B cell (primary cell): ENCODE data around the gene RTN4RL1. TPM values are rescaled to one million over a fixed set of nuclear protein-coding genes. Genes with fewer than 3 reads are reported as not detected.

Experiments used
- ATAC-seq: fragments of 200-7000 bp; cut with Tn5 transposase; one replicate; pipeline ENCODE4 v1.10.0; 2021; ENCODE audit warnings: low read depth, mild to moderate bottlenecking, moderate number of reproducible peaks, moderate library complexity
- CTCF ChIA-PET: fragments of 350-600 bp; sonication (Branson Sonifier 250); formaldehyde crosslinking; loops from one replicate; lab custom pipeline; 2021; ENCODE audit warnings: antibody characterized with exemption, inconsistent platforms; lab: Charles Lee
- POLR2A ChIA-PET: fragments of 350-600 bp; sonication (Branson Sonifier 250); formaldehyde crosslinking; loops from one replicate; lab custom pipeline; 2021; ENCODE audit warnings: antibody characterized with exemption; lab: Charles Lee
- DNase-seq: peaks from one replicate; pipeline ENCODE4 v3.0.0; 2013
- H2AFZ ChIP-seq: 2 replicates; pipeline ENCODE4 v1.6.1; 2012; ENCODE audit warnings: mild to moderate bottlenecking, low read depth, low read length; ENCODE audit not compliant: insufficient read depth, poor library complexity, severe bottlenecking
- H3K27ac ChIP-seq, 2 donors: 1 replicate in 1 of 2; 2 replicates in 1 of 2; pipeline ENCODE4 v1.5.1; 2012 to 2013; ENCODE audit warnings: low read length in 2 of 2, mild to moderate bottlenecking in 2 of 2, moderate library complexity in 1 of 2
- H3K27me3 ChIP-seq, 4 experiments: fragments of 200-600 bp in 1 of 4; sonication (generic) in 1 of 4; replicated peaks in 1 of 4; 1 replicate in 2 of 4; 2 replicates in 2 of 4; pipeline versions ENCODE4 v1.6.1 to v1.7.0; 2013 to 2016; ENCODE audit warnings: low read length in 3 of 4, mild to moderate bottlenecking in 2 of 4, mixed read lengths in 1 of 4, moderate library complexity in 1 of 4; ENCODE audit not compliant: insufficient read depth in 4 of 4, control insufficient read depth in 3 of 4; ENCODE audit errors: control extremely low read depth in 1 of 4
- H3K36me3 ChIP-seq, 2 experiments: replicated peaks in 1 of 2; 1 replicate in 1 of 2; 2 replicates in 1 of 2; pipeline versions ENCODE4 v1.6.1 to v1.7.1; 2013; ENCODE audit warnings: low read length in 1 of 2; ENCODE audit not compliant: insufficient read depth in 2 of 2, control insufficient read depth in 1 of 2; ENCODE audit errors: control extremely low read depth in 1 of 2, extremely low read depth in 1 of 2
- H3K4me1 ChIP-seq, 2 donors: fragments of 200-600 bp in 1 of 2; sonication (generic) in 1 of 2; 1 replicate in 1 of 2; 2 replicates in 1 of 2; pipeline versions ENCODE4 v1.5.1 to v1.6.1; 2013 to 2017; ENCODE audit warnings: low read length in 2 of 2; ENCODE audit not compliant: control insufficient read depth in 2 of 2, insufficient read depth in 2 of 2
- H3K4me2 ChIP-seq: replicated peaks from 2 replicates; pipeline ENCODE3; 2012; ENCODE audit warnings: mild to moderate bottlenecking, low read depth, low read length; ENCODE audit not compliant: poor library complexity, severe bottlenecking
- H3K4me3 ChIP-seq, 5 experiments: fragments of 200-600 bp in 1 of 5; sonication (generic) in 1 of 5; 1 replicate in 3 of 5; 2 replicates in 2 of 5; pipeline versions ENCODE4 v1.5.1 to v1.7.0; 2011 to 2016; ENCODE audit warnings: low read length in 4 of 5, mild to moderate bottlenecking in 4 of 5, low read depth in 2 of 5, control low read depth in 1 of 5, moderate library complexity in 1 of 5; ENCODE audit not compliant: insufficient read depth in 1 of 5; ENCODE audit errors: control extremely low read depth in 1 of 5, extremely low read depth in 1 of 5
- H3K79me2 ChIP-seq: fragments of 200-600 bp; sonication (generic); one replicate; pipeline ENCODE4 v1.6.0; 2016; ENCODE audit warnings: low read length; ENCODE audit not compliant: control insufficient read depth, insufficient read depth
- H3K9ac ChIP-seq: fragments of 200-600 bp; sonication (generic); 2 replicates; pipeline ENCODE4 v1.6.1; 2017; ENCODE audit warnings: mild to moderate bottlenecking, low read length, moderate library complexity
- H3K9me3 ChIP-seq, 3 donors: one replicate each; pipeline versions ENCODE4 v1.6.1 to v1.7.1; 2013; ENCODE audit warnings: low read length in 2 of 3; ENCODE audit not compliant: control insufficient read depth in 2 of 3, insufficient read depth in 1 of 3; ENCODE audit errors: control extremely low read depth in 1 of 3
- H4K20me1 ChIP-seq: 2 replicates; pipeline ENCODE4 v1.6.0; 2012; ENCODE audit warnings: mild to moderate bottlenecking, low read length; ENCODE audit not compliant: insufficient read depth, control insufficient read depth, poor library complexity, severe bottlenecking
- H3K27ac Mint-ChIP-seq: one replicate; pipeline ENCODE4 v1.8.0; 2021; ENCODE audit warnings: mixed read lengths
- H3K27me3 Mint-ChIP-seq: one replicate; pipeline ENCODE4 v1.8.0; 2021; ENCODE audit warnings: mixed read lengths
- H3K4me1 Mint-ChIP-seq: one replicate; pipeline ENCODE4 v1.8.0; 2021; ENCODE audit warnings: mixed read lengths
- H3K4me3 Mint-ChIP-seq: one replicate; pipeline ENCODE4 v1.8.0; 2021; ENCODE audit warnings: mixed read lengths
- H3K9me3 Mint-ChIP-seq: one replicate; pipeline ENCODE4 v1.8.0; 2022; ENCODE audit warnings: mixed read lengths; ENCODE audit not compliant: insufficient read depth
- CTCF ChIP-seq: fragments of 200-600 bp; IDR thresholded peaks from one replicate; pipeline ENCODE4 v1.8.0; 2022; ENCODE audit warnings: antibody characterized with exemption, mild to moderate bottlenecking
- EZH2 ChIP-seq: IDR thresholded peaks from 2 replicates; pipeline ENCODE4 v1.6.1; 2012; ENCODE audit warnings: borderline replicate concordance, low read depth, mild to moderate bottlenecking, moderate library complexity, low read length; ENCODE audit not compliant: insufficient read depth, poor library complexity, severe bottlenecking
- WGBS: methylation state at CpG from one replicate; pipeline ENCODE4 v1.1.5; 2013; ENCODE audit warnings: missing lambda C conversion rate; ENCODE audit not compliant: insufficient coverage; 5-methylcytosine and 5-hydroxymethylcytosine counted together
- intact Hi-C: fragments of 100-400 bp; cut with micrococcal nuclease; formaldehyde crosslinking; loops from one replicate; pipeline ENCODE4 v1.10.0; 2022
- polyA plus RNA-seq: library from polyadenylated mRNA; depleted of rRNA; stranded (reverse); fragments of >200 nt; gene quantifications from 2 replicates; pipeline ENCODE4 v1.2.3, GENCODE V29; 2012
- total RNA-seq, 2 donors: library from RNA; stranded (reverse); fragments of 120-200 nt in 1 of 2; gene quantifications; 1 replicate in 1 of 2; 2 replicates in 1 of 2; pipeline versions ENCODE4 v1.2.3 to v1.2.4, GENCODE V29; 2013 to 2022

The RTN4RL1 gene
- total and polyA plus RNA-seq, 2 donors (not counting 1 experiment from before 2014, with no cell fraction given): 0.03 to 0.07 TPM

- H3K36me3 ChIP-seq: no peaks in the 10 kb centered on the region
- no peaks in the 10 kb centered on the region for H3K9me3 ChIP-seq
- ChIA-PET POLR2A (no interaction called here), CTCF (interaction anchor here (0.6 kb wide), 2 partner anchors 265 to 277 kb away, joined by 3 to 4 read pairs; no protein-coding TSS in a partner anchor)
- no peak overlapping the region for H3K4me3 ChIP-seq
- no peak overlapping the region for H3K27ac Mint-ChIP-seq
- H3K27me3 Mint-ChIP-seq: peaks cover 51% of the 10 kb centered on the region
- H3K79me2 ChIP-seq: no peaks in the 10 kb centered on the region
- no peak overlapping the region for H3K27ac ChIP-seq
- peak overlapping the region; percentile 47 for H3K4me3 Mint-ChIP-seq
- no peaks in the 10 kb centered on the region for H3K9me3 Mint-ChIP-seq
- H3K27me3 ChIP-seq: peaks cover 0 to 23% (median 5%) of the 10 kb centered on the region in 4 experiments
- WGBS: 82% methylated on average over 18 of the region's 19 CpGs
- H3K4me1 Mint-ChIP-seq: peaks cover 5% of the 10 kb centered on the region
- no peaks in the 10 kb centered on the region for H4K20me1 ChIP-seq
- H3K4me2 ChIP-seq: no peak overlapping the region
- no peak overlapping the region for H3K9ac ChIP-seq
- DNase-seq (peak; percentile 51), ATAC-seq (peak; percentile 56)
- no peak overlapping the region for H2AFZ ChIP-seq
- H3K4me1 ChIP-seq: peaks cover under 1 to 8% of the 10 kb centered on the region in 2 donors
- TF ChIP-seq EZH2 (no peak), CTCF (no peak)
- intact Hi-C loops: no loop called here
These were observed 7.7 kb downstream of the RTN4RL1 start for GRCh38 chr17:2017274-2017941.

- H3K4me2 ChIP-seq: no peak overlapping the region
- Mint-ChIP-seq H3K4me1 (peaks cover 3% of the 10 kb centered on the region), H3K4me3 (no peak overlapping the region), H3K27ac (no peak overlapping the region), H3K9me3 (no peaks in the 10 kb centered on the region), H3K27me3 (peaks cover 56% of the 10 kb centered on the region)
- H3K4me1 ChIP-seq: peaks cover 0 to 6% of the 10 kb centered on the region in 2 donors
- DNase-seq (no peak), ATAC-seq (no peak)
- peaks cover 0 to 27% (median 4%) of the 10 kb centered on the region in 4 experiments for H3K27me3 ChIP-seq
- ChIA-PET CTCF (interaction anchor here (0.6 kb wide), 1 partner anchor 266 kb away, joined by 4 read pairs; no protein-coding TSS in a partner anchor), POLR2A (no interaction called here)
- no peaks in the 10 kb centered on the region for H4K20me1 ChIP-seq
- no peak for TF ChIP-seq CTCF
- no peak for TF ChIP-seq EZH2
- no peak overlapping the region for H3K27ac ChIP-seq
- H3K4me3 ChIP-seq: no peak overlapping the region
- no peaks in the 10 kb centered on the region for H3K79me2 ChIP-seq
- 91% methylated on average over 20 of the region's 20 CpGs for WGBS
- no peaks in the 10 kb centered on the region for H3K9me3 ChIP-seq
- H2AFZ ChIP-seq: no peak overlapping the region
- H3K9ac ChIP-seq: no peak overlapping the region
- no peaks in the 10 kb centered on the region for H3K36me3 ChIP-seq
- intact Hi-C loops: no loop called here
These were observed 8.6 kb downstream of the RTN4RL1 start for GRCh38 chr17:2016494-2016893.
